Measurements from ENCODE around the gene RAD50. TPM values are rescaled to one million over a fixed set of nuclear protein-coding genes. Genes with fewer than 3 reads are reported as not detected.

The RAD50 gene
- total and polyA plus RNA-seq, 10 of the 15 experiments (the other 5 are each of a cell fraction or from before 2014, with no cell fraction given), result 12.8 to 68.6 (median 47.0) TPM

DNA sequence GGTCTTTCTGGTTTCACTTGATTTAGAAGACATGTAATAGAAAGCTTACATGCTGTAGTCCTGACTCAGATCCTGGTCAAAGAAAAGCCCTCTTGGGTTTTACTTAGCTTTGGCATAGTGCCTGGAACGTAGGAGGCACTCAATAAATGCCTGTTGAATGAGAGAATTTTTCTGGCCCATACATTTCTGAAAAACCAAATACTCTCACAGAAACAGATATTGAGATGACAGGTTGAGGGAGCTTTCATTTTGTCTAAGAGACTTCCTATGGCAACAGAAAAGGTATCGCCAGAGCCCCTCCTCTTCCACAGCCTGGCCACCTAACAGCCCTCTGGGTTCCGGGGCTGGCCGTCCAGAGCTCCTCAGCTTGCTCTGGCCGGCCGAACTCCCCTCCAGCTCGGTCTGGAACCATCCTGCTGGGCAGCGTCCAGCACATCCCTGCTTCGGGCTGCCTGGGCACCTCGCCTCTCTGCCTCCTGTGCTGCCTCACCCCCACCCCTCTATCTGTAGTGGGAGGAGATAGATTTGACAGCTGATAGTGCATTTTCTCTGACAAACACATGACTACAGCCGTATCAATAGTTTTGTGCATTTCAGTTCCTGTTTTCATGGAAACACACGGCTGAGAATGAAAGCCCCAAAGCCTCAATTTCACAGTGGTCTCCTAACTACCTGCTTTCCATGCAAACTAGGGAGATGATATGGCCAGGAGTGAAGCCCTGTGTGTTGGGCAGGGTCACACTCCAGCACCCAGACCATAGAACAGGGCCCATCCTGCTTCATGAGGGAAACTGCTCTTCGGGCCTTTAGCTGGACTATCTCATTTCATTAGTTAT lies 118.1 kb downstream of the RAD50 start:
- Histone ChIP-seq H3K79me2 (ENCODE audit: control insufficient read depth, insufficient read depth, low read length) (no peaks in the 10 kb centered on the region), H3K27ac (ENCODE audit: control insufficient read depth, insufficient read depth) (peak overlapping the region; percentile 75), H3K4me1 (ENCODE audit: control insufficient read depth, insufficient read depth, low read length) (peaks cover 33% of the 10 kb centered on the region), H3K4me3 (peak overlapping the region; percentile 29; the same call in 1 of the 2 replicates), H3K4me2 (ENCODE audit: control insufficient read depth, insufficient read depth) (peak overlapping the region; percentile 74), H3K9me3 (replicated peaks; ENCODE audit: control insufficient read depth, insufficient read depth, low read length) (no peaks in the 10 kb centered on the region), H2AFZ (ENCODE audit: control insufficient read depth, low read depth, low read length) (peak overlapping the region; percentile 25), H3K9ac (ENCODE audit: control insufficient read depth, insufficient read depth, low read length) (peak overlapping the region; percentile 53; the same call in 1 of the 2 replicates), H3K36me3 (ENCODE audit: control insufficient read depth in 2 of 2, insufficient read depth in 2 of 2, low read length in 1 of 2) (no peaks in the 10 kb centered on the region), H4K20me1 (ENCODE audit: control insufficient read depth, insufficient read depth) (no peaks in the 10 kb centered on the region), H3K27me3 (replicated peaks in 1 of 2; ENCODE audit: control insufficient read depth in 2 of 2, insufficient read depth in 2 of 2, low read length in 1 of 2) (no peaks in the 10 kb centered on the region)
- DNase-seq (ENCODE audit: low read depth, low spot score) (peak; percentile 93), ATAC-seq (peak; percentile 88), FAIRE-seq (peak; percentile 86)
- BruUV-seq (replicated peaks), result no TSS peak
- in situ Hi-C loops (cut with MboI) (no loop called here), intact Hi-C loops (cut with micrococcal nuclease; ENCODE audit: unreplicated experiment) (loop anchor here (1.0 kb wide), 1 partner anchor 12 kb away; no protein-coding TSS in a partner anchor)
- ChIA-PET RAD21 (ENCODE audit: unreplicated experiment) (interaction anchor here (0.8 to 7.7 kb wide), 29 partner anchors 8 to 254 kb away, joined by 3 to 148 read pairs (median 4); partner anchors contain the start of genes CCNI2 and KIF3A), SMC1A (ENCODE audit: uncharacterized antibody, unreplicated experiment) (interaction anchor here (0.8 to 11.4 kb wide), 23 partner anchors 7 to 148 kb away, joined by 3 to 156 read pairs (median 7); partner anchors contain the start of genes CCNI2, IL13 and KIF3A), CTCF (interaction anchor here (0.5 to 5.1 kb wide), 15 partner anchors 10 to 170 kb away, joined by 3 to 57 read pairs (median 4); partner anchors contain the start of gene CCNI2), POLR2A (interaction anchor here (0.6 to 11.2 kb wide), 12 partner anchors 12 to 179 kb away, joined by 3 to 118 read pairs (median 4); partner anchors contain the start of genes IL13 and KIF3A)
- WGBS (ENCODE audit: insufficient coverage, insufficient replicate concordance, low lambda C conversion rate, missing lambda C conversion rate), result 3% methylated on average over 13 of the region's 13 CpGs
- TF ChIP-seq CEBPB (IDR thresholded peaks at IDR 0.05; ENCODE audit: borderline replicate concordance in 1 of 2, low read depth in 2 of 2, low read length in 2 of 2) (no peak), IRF4 (IDR thresholded peaks at IDR 0.05; ENCODE audit: low read depth, low read length) (peak; percentile 62), EZH2 (IDR thresholded peaks at IDR 0.05; ENCODE audit: borderline replicate concordance, control insufficient read depth, low read depth, low read length) (no peak), CBX5 (IDR thresholded peaks at IDR 0.05; ENCODE audit: low read depth) (no peak), SRF (IDR thresholded peaks at IDR 0.05; ENCODE audit: low read depth in 2 of 2, low read length in 2 of 2) (no peak), SUPT20H (IDR thresholded peaks at IDR 0.05; ENCODE audit: borderline replicate concordance, control insufficient read depth, low read depth, low read length) (no peak), EGR1 (IDR thresholded peaks at IDR 0.05; ENCODE audit: borderline replicate concordance in 1 of 2, low read depth in 2 of 2, low read length in 2 of 2) (no peak)
- TF ChIP-seq, protein P1, sequence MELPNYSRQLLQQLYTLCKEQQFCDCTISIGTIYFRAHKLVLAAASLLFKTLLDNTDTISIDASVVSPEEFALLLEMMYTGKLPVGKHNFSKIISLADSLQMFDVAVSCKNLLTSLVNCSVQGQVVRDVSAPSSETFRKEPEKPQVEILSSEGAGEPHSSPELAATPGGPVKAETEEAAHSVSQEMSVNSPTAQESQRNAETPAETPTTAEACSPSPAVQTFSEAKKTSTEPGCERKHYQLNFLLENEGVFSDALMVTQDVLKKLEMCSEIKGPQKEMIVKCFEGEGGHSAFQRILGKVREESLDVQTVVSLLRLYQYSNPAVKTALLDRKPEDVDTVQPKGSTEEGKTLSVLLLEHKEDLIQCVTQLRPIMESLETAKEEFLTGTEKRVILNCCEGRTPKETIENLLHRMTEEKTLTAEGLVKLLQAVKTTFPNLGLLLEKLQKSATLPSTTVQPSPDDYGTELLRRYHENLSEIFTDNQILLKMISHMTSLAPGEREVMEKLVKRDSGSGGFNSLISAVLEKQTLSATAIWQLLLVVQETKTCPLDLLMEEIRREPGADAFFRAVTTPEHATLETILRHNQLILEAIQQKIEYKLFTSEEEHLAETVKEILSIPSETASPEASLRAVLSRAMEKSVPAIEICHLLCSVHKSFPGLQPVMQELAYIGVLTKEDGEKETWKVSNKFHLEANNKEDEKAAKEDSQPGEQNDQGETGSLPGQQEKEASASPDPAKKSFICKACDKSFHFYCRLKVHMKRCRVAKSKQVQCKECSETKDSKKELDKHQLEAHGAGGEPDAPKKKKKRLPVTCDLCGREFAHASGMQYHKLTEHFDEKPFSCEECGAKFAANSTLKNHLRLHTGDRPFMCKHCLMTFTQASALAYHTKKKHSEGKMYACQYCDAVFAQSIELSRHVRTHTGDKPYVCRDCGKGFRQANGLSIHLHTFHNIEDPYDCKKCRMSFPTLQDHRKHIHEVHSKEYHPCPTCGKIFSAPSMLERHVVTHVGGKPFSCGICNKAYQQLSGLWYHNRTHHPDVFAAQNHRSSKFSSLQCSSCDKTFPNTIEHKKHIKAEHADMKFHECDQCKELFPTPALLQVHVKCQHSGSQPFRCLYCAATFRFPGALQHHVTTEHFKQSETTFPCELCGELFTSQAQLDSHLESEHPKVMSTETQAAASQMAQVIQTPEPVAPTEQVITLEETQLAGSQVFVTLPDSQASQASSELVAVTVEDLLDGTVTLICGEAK (IDR thresholded peaks at IDR 0.05; ENCODE audit: borderline replicate concordance), result no peak; the same call in 1 of the 2 replicates
- TF ChIP-seq, protein P2, sequence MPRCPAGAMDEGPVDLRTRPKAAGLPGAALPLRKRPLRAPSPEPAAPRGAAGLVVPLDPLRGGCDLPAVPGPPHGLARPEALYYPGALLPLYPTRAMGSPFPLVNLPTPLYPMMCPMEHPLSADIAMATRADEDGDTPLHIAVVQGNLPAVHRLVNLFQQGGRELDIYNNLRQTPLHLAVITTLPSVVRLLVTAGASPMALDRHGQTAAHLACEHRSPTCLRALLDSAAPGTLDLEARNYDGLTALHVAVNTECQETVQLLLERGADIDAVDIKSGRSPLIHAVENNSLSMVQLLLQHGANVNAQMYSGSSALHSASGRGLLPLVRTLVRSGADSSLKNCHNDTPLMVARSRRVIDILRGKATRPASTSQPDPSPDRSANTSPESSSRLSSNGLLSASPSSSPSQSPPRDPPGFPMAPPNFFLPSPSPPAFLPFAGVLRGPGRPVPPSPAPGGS (IDR thresholded peaks at IDR 0.05; ENCODE audit: borderline replicate concordance, insufficient read depth, low read depth, low read length, poor library complexity, severe bottlenecking), result peak; percentile 50
- TF ChIP-seq, protein P3, sequence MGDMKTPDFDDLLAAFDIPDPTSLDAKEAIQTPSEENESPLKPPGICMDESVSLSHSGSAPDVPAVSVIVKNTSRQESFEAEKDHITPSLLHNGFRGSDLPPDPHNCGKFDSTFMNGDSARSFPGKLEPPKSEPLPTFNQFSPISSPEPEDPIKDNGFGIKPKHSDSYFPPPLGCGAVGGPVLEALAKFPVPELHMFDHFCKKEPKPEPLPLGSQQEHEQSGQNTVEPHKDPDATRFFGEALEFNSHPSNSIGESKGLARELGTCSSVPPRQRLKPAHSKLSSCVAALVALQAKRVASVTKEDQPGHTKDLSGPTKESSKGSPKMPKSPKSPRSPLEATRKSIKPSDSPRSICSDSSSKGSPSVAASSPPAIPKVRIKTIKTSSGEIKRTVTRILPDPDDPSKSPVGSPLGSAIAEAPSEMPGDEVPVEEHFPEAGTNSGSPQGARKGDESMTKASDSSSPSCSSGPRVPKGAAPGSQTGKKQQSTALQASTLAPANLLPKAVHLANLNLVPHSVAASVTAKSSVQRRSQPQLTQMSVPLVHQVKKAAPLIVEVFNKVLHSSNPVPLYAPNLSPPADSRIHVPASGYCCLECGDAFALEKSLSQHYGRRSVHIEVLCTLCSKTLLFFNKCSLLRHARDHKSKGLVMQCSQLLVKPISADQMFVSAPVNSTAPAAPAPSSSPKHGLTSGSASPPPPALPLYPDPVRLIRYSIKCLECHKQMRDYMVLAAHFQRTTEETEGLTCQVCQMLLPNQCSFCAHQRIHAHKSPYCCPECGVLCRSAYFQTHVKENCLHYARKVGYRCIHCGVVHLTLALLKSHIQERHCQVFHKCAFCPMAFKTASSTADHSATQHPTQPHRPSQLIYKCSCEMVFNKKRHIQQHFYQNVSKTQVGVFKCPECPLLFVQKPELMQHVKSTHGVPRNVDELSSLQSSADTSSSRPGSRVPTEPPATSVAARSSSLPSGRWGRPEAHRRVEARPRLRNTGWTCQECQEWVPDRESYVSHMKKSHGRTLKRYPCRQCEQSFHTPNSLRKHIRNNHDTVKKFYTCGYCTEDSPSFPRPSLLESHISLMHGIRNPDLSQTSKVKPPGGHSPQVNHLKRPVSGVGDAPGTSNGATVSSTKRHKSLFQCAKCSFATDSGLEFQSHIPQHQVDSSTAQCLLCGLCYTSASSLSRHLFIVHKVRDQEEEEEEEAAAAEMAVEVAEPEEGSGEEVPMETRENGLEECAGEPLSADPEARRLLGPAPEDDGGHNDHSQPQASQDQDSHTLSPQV (IDR thresholded peaks at IDR 0.05), result peak; percentile 60; the same call in 1 of the 2 replicates

Data from GM12878 (cell line).